ENCODE results near the gene USF2.

- TF ChIP-seq, protein P1, sequence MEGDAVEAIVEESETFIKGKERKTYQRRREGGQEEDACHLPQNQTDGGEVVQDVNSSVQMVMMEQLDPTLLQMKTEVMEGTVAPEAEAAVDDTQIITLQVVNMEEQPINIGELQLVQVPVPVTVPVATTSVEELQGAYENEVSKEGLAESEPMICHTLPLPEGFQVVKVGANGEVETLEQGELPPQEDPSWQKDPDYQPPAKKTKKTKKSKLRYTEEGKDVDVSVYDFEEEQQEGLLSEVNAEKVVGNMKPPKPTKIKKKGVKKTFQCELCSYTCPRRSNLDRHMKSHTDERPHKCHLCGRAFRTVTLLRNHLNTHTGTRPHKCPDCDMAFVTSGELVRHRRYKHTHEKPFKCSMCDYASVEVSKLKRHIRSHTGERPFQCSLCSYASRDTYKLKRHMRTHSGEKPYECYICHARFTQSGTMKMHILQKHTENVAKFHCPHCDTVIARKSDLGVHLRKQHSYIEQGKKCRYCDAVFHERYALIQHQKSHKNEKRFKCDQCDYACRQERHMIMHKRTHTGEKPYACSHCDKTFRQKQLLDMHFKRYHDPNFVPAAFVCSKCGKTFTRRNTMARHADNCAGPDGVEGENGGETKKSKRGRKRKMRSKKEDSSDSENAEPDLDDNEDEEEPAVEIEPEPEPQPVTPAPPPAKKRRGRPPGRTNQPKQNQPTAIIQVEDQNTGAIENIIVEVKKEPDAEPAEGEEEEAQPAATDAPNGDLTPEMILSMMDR (IDR thresholded peaks at IDR 0.05): no peak
- TF ChIP-seq POLR2A (IDR thresholded peaks at IDR 0.05): no peak
Measured at GRCh38 chr19:35257113-35257461, 11.7 kb upstream of the USF2 start.
